ENCODE measurements around the gene FOXS1. TPM values are rescaled to one million over a fixed set of nuclear protein-coding genes. Genes with fewer than 3 reads are reported as not detected.

The FOXS1 gene
- total and polyA plus RNA-seq, 12 donors = 1.4 to 7.5 (median 2.9) TPM

DNA sequence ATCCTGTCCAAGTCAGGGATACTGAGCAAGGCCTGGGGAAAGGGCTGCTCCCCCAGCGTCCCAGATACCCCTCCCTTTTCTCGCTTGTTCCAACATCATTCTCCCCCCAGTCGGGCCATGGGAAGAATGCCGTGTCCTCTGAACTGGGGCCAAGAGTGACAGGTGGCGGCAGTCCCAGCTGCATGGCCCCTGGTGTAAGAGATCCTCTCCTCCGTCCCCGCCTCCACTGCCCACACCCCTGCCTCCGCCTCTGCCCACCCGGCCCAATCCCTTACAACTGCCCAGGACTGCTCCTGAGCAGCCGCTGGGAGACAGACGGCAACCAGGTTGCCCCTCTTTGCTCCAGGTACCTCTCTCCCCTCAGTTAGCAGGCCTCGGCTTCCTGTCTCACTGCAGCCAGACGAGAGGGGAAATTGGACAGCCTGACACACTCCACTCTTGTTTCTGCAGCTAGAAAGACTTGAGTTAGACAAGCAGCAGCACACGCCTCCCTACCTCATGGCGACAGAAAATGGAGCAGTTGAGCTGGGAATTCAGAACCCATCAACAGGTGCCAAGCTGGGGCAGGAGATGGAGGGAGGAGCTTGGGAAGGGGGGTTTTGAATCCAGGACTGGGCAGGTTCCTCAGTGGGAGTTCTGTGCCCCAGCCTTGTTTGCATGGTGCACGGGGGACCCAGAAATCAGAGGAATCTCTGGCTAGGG, 26.2 kb downstream of the FOXS1 start, which contains the start of gene MYLK2:
TSS of gene MYLK2 (plus strand) at position 274 of the 702 bp plus-strand sequence. CDS start at position 499, 225 bp downstream.
- H3K36me3 ChIP-seq = no peaks in the 10 kb centered on the region
- peak in 1 of 2 donors; percentile 58 for DNase-seq
- H3K4me3 ChIP-seq = no peak within 1 kb of the TSS
- TF ChIP-seq, protein P1, sequence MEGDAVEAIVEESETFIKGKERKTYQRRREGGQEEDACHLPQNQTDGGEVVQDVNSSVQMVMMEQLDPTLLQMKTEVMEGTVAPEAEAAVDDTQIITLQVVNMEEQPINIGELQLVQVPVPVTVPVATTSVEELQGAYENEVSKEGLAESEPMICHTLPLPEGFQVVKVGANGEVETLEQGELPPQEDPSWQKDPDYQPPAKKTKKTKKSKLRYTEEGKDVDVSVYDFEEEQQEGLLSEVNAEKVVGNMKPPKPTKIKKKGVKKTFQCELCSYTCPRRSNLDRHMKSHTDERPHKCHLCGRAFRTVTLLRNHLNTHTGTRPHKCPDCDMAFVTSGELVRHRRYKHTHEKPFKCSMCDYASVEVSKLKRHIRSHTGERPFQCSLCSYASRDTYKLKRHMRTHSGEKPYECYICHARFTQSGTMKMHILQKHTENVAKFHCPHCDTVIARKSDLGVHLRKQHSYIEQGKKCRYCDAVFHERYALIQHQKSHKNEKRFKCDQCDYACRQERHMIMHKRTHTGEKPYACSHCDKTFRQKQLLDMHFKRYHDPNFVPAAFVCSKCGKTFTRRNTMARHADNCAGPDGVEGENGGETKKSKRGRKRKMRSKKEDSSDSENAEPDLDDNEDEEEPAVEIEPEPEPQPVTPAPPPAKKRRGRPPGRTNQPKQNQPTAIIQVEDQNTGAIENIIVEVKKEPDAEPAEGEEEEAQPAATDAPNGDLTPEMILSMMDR (IDR thresholded peaks at IDR 0.05) = no peak
- intact Hi-C loops (cut with DNase I) = no loop called here
- H3K27me3 ChIP-seq = peaks cover 0 to 6% (median 0%) of the 10 kb centered on the region in 7 donors
- H3K27ac ChIP-seq = no peak within 1 kb of the TSS
- H3K9me3 ChIP-seq = no peaks in the 10 kb centered on the region
- WGBS, 2 donors = 38 to 48% methylated on average over 16 of the region's 16 CpGs
- ATAC-seq = peak in 6 of 8 donors; percentile 9 to 55 (median 20)
- peaks cover 6 to 32% (median 23%) of the 10 kb centered on the region in 9 donors for H3K4me1 ChIP-seq

DNA sequence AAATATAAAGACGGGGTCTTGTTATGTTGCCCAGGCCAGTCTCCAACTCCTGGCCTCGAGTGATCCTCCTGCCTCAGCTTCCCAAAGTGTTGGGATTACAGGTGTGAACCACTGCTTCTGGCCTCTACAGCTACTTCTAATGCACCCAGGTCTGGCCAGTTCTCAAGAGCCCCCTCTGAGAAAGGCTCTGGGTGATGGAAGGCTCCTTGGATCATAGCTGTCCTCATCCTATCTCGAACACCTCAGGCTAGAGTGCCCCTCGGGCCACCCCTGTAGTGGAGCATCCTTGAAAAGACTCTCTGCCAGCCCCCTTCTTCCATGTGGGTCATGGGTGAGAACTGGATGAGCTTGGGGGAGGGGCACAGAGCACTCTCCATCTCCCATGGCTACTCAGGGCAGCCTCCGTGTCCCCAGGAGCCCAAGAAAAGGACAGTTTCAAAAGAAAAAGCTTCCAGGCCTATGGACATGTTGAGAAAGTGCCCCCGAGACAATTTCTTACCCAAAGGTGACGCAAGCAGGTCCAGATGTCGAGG, 27.0 kb downstream of the FOXS1 start:
- no peak for ATAC-seq
- Histone ChIP-seq H3K36me3 (no peaks in the 10 kb centered on the region), H3K27me3 (peaks cover 0 to 6% (median 0%) of the 10 kb centered on the region in 7 donors), H3K4me3 (no peak overlapping the region), H3K4me1 (peaks cover 6 to 32% (median 24%) of the 10 kb centered on the region in 9 donors), H3K27ac (no peak overlapping the region), H3K9me3 (no peaks in the 10 kb centered on the region)
- intact Hi-C loops (cut with DNase I) = no loop called here
- DNase-seq = no peak
- TF ChIP-seq, protein P1 (IDR thresholded peaks at IDR 0.05) = no peak
- 87 to 90% methylated on average over 8 of the region's 8 CpGs for WGBS, 2 donors

DNA sequence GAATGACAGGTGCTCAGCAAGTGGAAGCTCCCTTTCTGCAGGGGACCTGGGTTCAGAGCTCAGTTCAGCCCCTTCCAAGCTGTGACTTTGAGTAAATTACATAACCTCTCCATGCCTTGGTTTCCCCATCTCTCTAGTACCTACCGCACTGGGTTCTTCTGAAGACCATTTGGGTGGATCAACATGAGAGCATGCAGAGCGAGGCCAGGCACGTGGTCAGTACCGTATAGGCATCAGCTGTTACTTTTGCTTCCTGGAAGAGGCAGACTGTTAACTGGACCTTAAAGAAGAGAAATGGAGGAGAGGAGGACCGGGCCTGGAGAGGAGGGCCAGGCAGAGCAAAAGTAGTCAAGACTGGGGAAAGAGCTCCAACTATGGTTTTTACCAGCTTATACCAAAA, 27.9 kb downstream of the FOXS1 start:
- H3K4me1 ChIP-seq = peaks cover 6 to 36% (median 20%) of the 10 kb centered on the region in 9 donors
- WGBS, 2 donors = 91 to 95% methylated on average over 5 of the region's 5 CpGs
- no peaks in the 10 kb centered on the region for H3K9me3 ChIP-seq
- no peak overlapping the region for H3K27ac ChIP-seq
- DNase-seq = no peak
- no peak overlapping the region for H3K4me3 ChIP-seq
- H3K27me3 ChIP-seq = peaks cover 0 to 4% (median 0%) of the 10 kb centered on the region in 7 donors
- no peak for ATAC-seq
- intact Hi-C loops (cut with DNase I) = no loop called here
- TF ChIP-seq, protein P1 (IDR thresholded peaks at IDR 0.05) = no peak
- H3K36me3 ChIP-seq = no peaks in the 10 kb centered on the region

DNA sequence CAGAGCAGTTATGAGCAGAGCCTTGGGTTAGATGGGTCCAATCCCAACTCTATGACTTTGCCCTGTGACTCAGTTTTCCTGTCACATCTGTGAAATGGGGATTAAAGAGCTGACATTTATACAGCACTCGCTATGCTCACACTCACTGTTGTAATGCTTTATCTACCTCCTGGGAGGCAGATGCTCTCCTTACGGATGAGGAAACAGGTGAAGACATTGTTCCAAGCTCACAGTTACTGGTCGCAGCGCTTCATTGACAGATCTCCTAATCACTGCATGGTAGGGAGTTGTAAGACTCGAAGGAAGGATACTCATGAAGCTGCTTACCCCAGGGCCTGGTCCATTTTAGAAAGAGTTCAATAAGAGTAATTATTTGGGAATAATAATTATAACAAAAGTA, 29.2 kb downstream of the FOXS1 start:
- ATAC-seq (no peak), DNase-seq (no peak)
- peaks cover 11 to 48% (median 28%) of the 10 kb centered on the region in 9 donors for H3K4me1 ChIP-seq
- H3K36me3 ChIP-seq = no peaks in the 10 kb centered on the region
- TF ChIP-seq, protein P1 (IDR thresholded peaks at IDR 0.05) = no peak
- no peak overlapping the region for H3K4me3 ChIP-seq
- WGBS, 2 donors = 96 to 98% methylated on average over 5 of the region's 5 CpGs
- intact Hi-C loops (cut with DNase I) = no loop called here
- H3K9me3 ChIP-seq = no peaks in the 10 kb centered on the region
- H3K27ac ChIP-seq = no peak overlapping the region
- no peaks in the 10 kb centered on the region for H3K27me3 ChIP-seq
